ACC112 (cell line): ENCODE results near the gene PLAC8.
"Not testable (repeated sequence)": the region's sequence is repeated elsewhere in the genome, so short reads cannot be mapped to it uniquely, and the experiment has no call there.

Source experiments
- H2AFZ ChIP-seq: fragments of 200-600 bp; sonication (generic); one replicate; pipeline ENCODE4 v1.6.0; 2017; ENCODE audit warnings: antibody characterized with exemption, low read length; ENCODE audit not compliant: unreplicated experiment
- H3K27ac ChIP-seq: fragments of 200-600 bp; sonication (generic); 2 replicates; pipeline ENCODE4 v1.5.1; 2014; ENCODE audit warnings: low read depth, mild to moderate bottlenecking, antibody characterized with exemption, low read length, moderate library complexity
- H3K27me3 ChIP-seq: fragments of 200-600 bp; sonication (generic); 2 replicates; pipeline ENCODE4 v1.6.1; 2014; ENCODE audit warnings: mild to moderate bottlenecking, antibody characterized with exemption, low read length, moderate library complexity, mixed read lengths; ENCODE audit not compliant: insufficient read depth
- H3K36me3 ChIP-seq: fragments of 200-600 bp; sonication (generic); 2 replicates; pipeline ENCODE4 v1.6.1; 2016; ENCODE audit warnings: mild to moderate bottlenecking, antibody characterized with exemption, low read length, moderate library complexity, mixed read lengths; ENCODE audit not compliant: insufficient read depth
- H3K4me1 ChIP-seq: fragments of 200-600 bp; sonication (generic); one replicate; pipeline ENCODE4 v1.6.1; 2016; ENCODE audit warnings: low read length, mixed read lengths; ENCODE audit not compliant: insufficient read depth, unreplicated experiment, control insufficient read depth
- H3K4me3 ChIP-seq: fragments of 200-600 bp; sonication (generic); 2 replicates; pipeline ENCODE4 v1.5.1; 2014; ENCODE audit warnings: mild to moderate bottlenecking, low read depth, low read length
- H3K79me2 ChIP-seq: fragments of 200-600 bp; sonication (generic); one replicate; pipeline ENCODE4 v1.6.0; 2016; ENCODE audit warnings: low read length; ENCODE audit not compliant: control insufficient read depth, unreplicated experiment, insufficient read depth

PLAC8 gene

GRCh38 chr4:83114576-83114975, at the start of gene PLAC8:
Gene PLAC8, minus strand, starts transcription at chr4:83114729. Its CDS starts 6,808 bp downstream, at chr4:83107921.
- no peaks in the 10 kb centered on the region for H3K36me3 ChIP-seq
- H3K27ac ChIP-seq = no peak within 1 kb of the TSS
- peak within 1 kb of the TSS; percentile 52 for H2AFZ ChIP-seq
- H3K27me3 ChIP-seq = no peaks in the 10 kb centered on the region
- H3K79me2 ChIP-seq = no peaks in the 10 kb centered on the region
- H3K4me1 ChIP-seq = peaks cover 18% of the 10 kb centered on the region
- peak within 1 kb of the TSS; percentile 3; the same call in 1 of the 2 replicates for H3K4me3 ChIP-seq

GRCh38 chr4:83153417-83153816, 38.9 kb upstream of the PLAC8 start:
- H3K79me2 ChIP-seq = no peaks in the 10 kb centered on the region
- no peaks in the 10 kb centered on the region for H3K36me3 ChIP-seq
- peaks cover 12% of the 10 kb centered on the region for H3K4me1 ChIP-seq
- no peak overlapping the region for H3K4me3 ChIP-seq
- peaks cover 10% of the 10 kb centered on the region; the same call in 1 of the 2 replicates for H3K27me3 ChIP-seq
- no peak overlapping the region for H3K27ac ChIP-seq
- H2AFZ ChIP-seq = no peak overlapping the region

GRCh38 chr4:83152746-83153145, 38.2 kb upstream of the PLAC8 start:
- peaks cover 12% of the 10 kb centered on the region for H3K4me1 ChIP-seq
- peaks cover 10% of the 10 kb centered on the region; the same call in 1 of the 2 replicates for H3K27me3 ChIP-seq
- no peak overlapping the region for H3K4me3 ChIP-seq
- no peaks in the 10 kb centered on the region for H3K36me3 ChIP-seq
- H2AFZ ChIP-seq = peak overlapping the region; percentile 4
- no peaks in the 10 kb centered on the region for H3K79me2 ChIP-seq
- no peak overlapping the region for H3K27ac ChIP-seq

- Histone ChIP-seq H3K79me2 (no peaks in the 10 kb centered on the region), H3K27me3 (peaks cover 3% of the 10 kb centered on the region; the same call in 1 of the 2 replicates), H3K36me3 (no peaks in the 10 kb centered on the region), H2AFZ (no peak overlapping the region), H3K4me3 (no peak overlapping the region), H3K27ac (no peak overlapping the region), H3K4me1 (peaks cover 12% of the 10 kb centered on the region)
These were observed 37.1 kb upstream of the PLAC8 start for GRCh38 chr4:83151651-83152050.

- Histone ChIP-seq H2AFZ (no peak overlapping the region), H3K4me1 (peaks cover 12% of the 10 kb centered on the region), H3K79me2 (no peaks in the 10 kb centered on the region), H3K36me3 (no peaks in the 10 kb centered on the region), H3K27ac (no peak overlapping the region), H3K4me3 (no peak overlapping the region), H3K27me3 (no peaks in the 10 kb centered on the region)
These were observed 36.3 kb upstream of the PLAC8 start for GRCh38 chr4:83150653-83151330.

DNA sequence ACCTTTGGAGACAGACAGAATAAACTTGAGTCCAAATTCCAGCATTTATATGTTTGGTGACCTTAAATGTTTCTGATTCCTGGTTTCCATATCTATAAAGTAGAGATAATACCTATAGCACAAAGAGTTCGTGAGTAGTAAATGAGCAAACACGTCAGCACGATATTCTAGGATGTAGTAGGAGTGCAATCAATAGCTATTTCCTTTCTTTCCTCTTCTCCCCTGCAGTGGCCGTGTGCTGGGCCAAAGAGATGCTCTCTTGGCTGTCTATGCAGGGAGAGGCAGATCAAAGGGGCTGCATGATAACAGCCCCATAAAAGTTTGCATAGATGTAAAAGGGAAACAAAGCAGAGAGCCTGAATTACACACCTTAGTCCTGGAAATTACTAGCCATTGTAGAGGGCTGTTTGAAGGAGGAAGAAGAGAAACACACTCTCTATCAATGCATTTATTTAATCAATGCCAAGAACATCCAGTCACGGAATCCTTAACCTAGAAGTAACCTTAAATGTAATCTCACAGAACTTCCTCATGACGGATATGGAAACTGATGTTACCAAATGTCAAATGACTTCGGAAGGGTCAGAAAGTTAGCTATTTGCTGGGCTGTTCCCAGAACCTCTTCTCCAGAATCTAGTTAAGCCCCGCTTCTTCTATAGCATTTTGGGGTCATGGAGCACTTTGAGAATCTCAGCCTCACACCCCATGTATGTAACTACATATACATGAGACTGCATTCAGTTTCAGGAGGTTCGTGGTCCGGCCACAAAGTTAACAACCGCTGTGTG, 35.5 kb upstream of the PLAC8 start:
- H3K4me1 ChIP-seq = peaks cover 12% of the 10 kb centered on the region
- H3K79me2 ChIP-seq = no peaks in the 10 kb centered on the region
- H3K27me3 ChIP-seq = no peaks in the 10 kb centered on the region
- no peak overlapping the region for H2AFZ ChIP-seq
- H3K4me3 ChIP-seq = no peak overlapping the region
- no peaks in the 10 kb centered on the region for H3K36me3 ChIP-seq
- H3K27ac ChIP-seq = no peak overlapping the region

DNA sequence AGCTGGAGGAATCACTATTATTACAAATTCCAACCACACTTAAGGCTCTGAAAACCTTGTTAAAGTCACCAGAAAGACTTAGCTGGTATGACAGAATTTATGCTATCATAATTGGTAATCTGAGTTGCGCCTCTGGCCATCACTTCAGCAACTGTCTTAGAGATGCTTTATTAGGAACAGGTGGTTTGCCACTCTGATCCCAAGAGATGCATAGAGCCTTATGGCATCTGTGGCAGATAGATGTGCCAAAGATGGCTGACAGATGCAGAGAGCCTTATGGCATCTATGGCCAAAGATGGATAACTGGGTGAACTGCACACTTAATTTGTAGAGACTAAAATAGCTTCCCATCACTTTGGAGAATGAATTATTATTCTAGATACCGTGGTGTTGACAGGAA, 32.3 kb upstream of the PLAC8 start:
- Histone ChIP-seq H3K4me3 (no peak overlapping the region), H2AFZ (no peak overlapping the region), H3K27me3 (no peaks in the 10 kb centered on the region), H3K27ac (no peak overlapping the region), H3K79me2 (no peaks in the 10 kb centered on the region), H3K36me3 (no peaks in the 10 kb centered on the region), H3K4me1 (no peaks in the 10 kb centered on the region)

DNA sequence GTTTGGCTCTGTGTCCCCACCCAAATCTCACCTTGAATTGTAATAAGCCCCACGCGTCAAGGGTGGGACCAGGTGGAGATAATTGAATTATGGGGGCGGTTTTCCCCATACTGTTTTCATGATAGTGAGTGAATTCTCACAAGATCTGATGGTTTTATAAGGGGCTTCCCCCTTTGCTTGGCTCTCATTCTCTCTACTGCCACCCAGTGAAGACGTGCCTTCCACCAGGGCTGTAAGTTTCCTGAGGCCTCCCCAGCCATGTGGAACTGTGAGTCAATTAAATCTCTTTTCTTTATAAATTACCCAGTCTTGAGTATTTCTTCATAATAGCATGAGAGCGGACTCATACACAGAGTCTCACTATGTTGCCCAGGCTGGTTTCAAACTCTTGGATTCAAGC, 31.2 kb upstream of the PLAC8 start:
- H3K4me3 ChIP-seq, H3K36me3 ChIP-seq, H3K4me1 ChIP-seq, H2AFZ ChIP-seq, H3K27me3 ChIP-seq, H3K79me2 ChIP-seq, H3K27ac ChIP-seq: not testable (repeated sequence)

- H3K4me3 ChIP-seq = no peak overlapping the region
- H3K36me3 ChIP-seq = no peaks in the 10 kb centered on the region
- no peak overlapping the region for H3K27ac ChIP-seq
- H3K4me1 ChIP-seq = no peaks in the 10 kb centered on the region
- H3K27me3 ChIP-seq = no peaks in the 10 kb centered on the region
- no peaks in the 10 kb centered on the region for H3K79me2 ChIP-seq
- no peak overlapping the region for H2AFZ ChIP-seq
These were observed 25.1 kb upstream of the PLAC8 start for GRCh38 chr4:83139514-83140156.

- Histone ChIP-seq H3K36me3 (no peaks in the 10 kb centered on the region), H2AFZ (no peak overlapping the region), H3K4me3 (no peak overlapping the region), H3K4me1 (no peaks in the 10 kb centered on the region), H3K79me2 (no peaks in the 10 kb centered on the region), H3K27me3 (no peaks in the 10 kb centered on the region), H3K27ac (no peak overlapping the region)
These were observed 24.4 kb upstream of the PLAC8 start for GRCh38 chr4:83138946-83139345.
